ENCODE measurements around the gene MDM2. TPM values are rescaled to one million over a fixed set of nuclear protein-coding genes. Genes with fewer than 3 reads are reported as not detected.

Gene MDM2
- total and polyA plus RNA-seq, 9 of the 15 experiments (the other 6 are each of a cell fraction or from before 2014, with no cell fraction given): 13.6 to 100 (median 49.0) TPM

GRCh38 chr12:68812553-68813241 is 4.7 kb downstream of the MDM2 start:
- peak overlapping the region; percentile 53; the same call in 2 of the 3 replicates for H3K27ac ChIP-seq (ENCODE audit: extremely low read depth, low read depth, low read length)
- peaks cover 91% of the 10 kb centered on the region for H3K79me2 ChIP-seq (ENCODE audit: control insufficient read depth, insufficient read depth, low read length)
- H3K9me3 ChIP-seq (replicated peaks; ENCODE audit: control insufficient read depth, insufficient read depth, low read depth, low read length): no peaks in the 10 kb centered on the region
- FAIRE-seq (peak; percentile 65), DNase-seq (ENCODE audit: extremely low read depth in 1 of 4, low spot score in 3 of 4) (peak in 2 of 4 experiments; percentile 29 to 35), ATAC-seq (no peak)
- H4K20me1 ChIP-seq (replicated peaks; ENCODE audit: control insufficient read depth, insufficient read depth, low read length): peaks cover 5% of the 10 kb centered on the region; the same call in 1 of the 2 replicates
- intact Hi-C loops (cut with micrococcal nuclease): no loop called here
- no peaks in the 10 kb centered on the region for H3K27me3 ChIP-seq (ENCODE audit: control insufficient read depth in 2 of 2, insufficient read depth in 2 of 2, low read length in 2 of 2)
- ChIA-PET CTCF (ENCODE audit: low intra/inter-chr PET ratio) (no interaction called here), POLR2A (interaction anchor here (0.6 to 1.5 kb wide), 6 partner anchors 9 to 453 kb away, joined by 3 to 9 read pairs (median 4); no protein-coding TSS in a partner anchor)
- peak overlapping the region in 1 of 2 experiments; percentile 22; a peak in 2 of 4 replicates for H3K9ac ChIP-seq (ENCODE audit: insufficient read depth in 1 of 2, low read depth in 2 of 2, low read length in 2 of 2)
- no peaks in the 10 kb centered on the region for H3K9me1 ChIP-seq (ENCODE audit: control insufficient read depth, insufficient read depth, low read length)
- peaks cover 4 to 13% of the 10 kb centered on the region in 2 experiments for H3K4me1 ChIP-seq (replicated peaks in 1 of 2; ENCODE audit: control insufficient read depth in 2 of 2, insufficient read depth in 2 of 2, low read length in 2 of 2)
- no peak overlapping the region; the same call in 1 of the 2 replicates for H3K4me2 ChIP-seq (ENCODE audit: insufficient read depth, low read length)
- WGBS (ENCODE audit: insufficient coverage, low coverage, missing lambda C conversion rate): 15% methylated on average over 1 of the region's 1 CpG
- H3K4me3 ChIP-seq: no peak overlapping the region
- H3K36me3 ChIP-seq (ENCODE audit: control insufficient read depth, insufficient read depth, low read length): peaks cover 76% of the 10 kb centered on the region
- no TSS peak for BruUV-seq (replicated peaks)
- no peak overlapping the region for H2AFZ ChIP-seq (ENCODE audit: low read depth, low read length)
- in situ Hi-C loops (cut with MboI): no loop called here
- no peak for TF ChIP-seq NUFIP1 (IDR thresholded peaks at IDR 0.05; ENCODE audit: partially characterized antibody)
- no peak for TF ChIP-seq ATF6 (CRISPR knock-in tag; IDR thresholded peaks at IDR 0.05)
- no peak for TF ChIP-seq ZNF395 (CRISPR knock-in tag; IDR thresholded peaks at IDR 0.05)
- no peak for TF ChIP-seq CREB3 (tag; conservative IDR thresholded peaks at IDR 0.05; ENCODE audit: low read depth)
- TF ChIP-seq MAFG (tag; conservative IDR thresholded peaks at IDR 0.05): peak; percentile 80
- no peak for TF ChIP-seq ZNF347 (CRISPR knock-in tag; IDR thresholded peaks at IDR 0.05; ENCODE audit: low read depth)
- no peak for TF ChIP-seq KDM4B (IDR thresholded peaks at IDR 0.05; ENCODE audit: borderline replicate concordance in 2 of 2, low read depth in 1 of 2)
- no peak for TF ChIP-seq NFRKB (IDR thresholded peaks at IDR 0.05; ENCODE audit: low read depth)
- no peak for TF ChIP-seq HMG20B (CRISPR knock-in tag; IDR thresholded peaks at IDR 0.05)
- no peak for TF ChIP-seq ESRRB (CRISPR knock-in tag; IDR thresholded peaks at IDR 0.05; ENCODE audit: borderline replicate concordance)
- peak; percentile 79 for TF ChIP-seq C11orf30 (IDR thresholded peaks at IDR 0.05; ENCODE audit: low read depth)
- TF ChIP-seq RBM14 (IDR thresholded peaks at IDR 0.05; ENCODE audit: borderline replicate concordance, insufficient read depth, low read depth, low read length): no peak
- TF ChIP-seq KDM1A (IDR thresholded peaks at IDR 0.05): 0 out of 4 replicates have a peak, but pooled peaks of 1 of the 2 experiments have one; percentile 16
- TF ChIP-seq ZNF551 (CRISPR knock-in tag; IDR thresholded peaks at IDR 0.05): no peak
- TF ChIP-seq PATZ1 (CRISPR knock-in tag; IDR thresholded peaks at IDR 0.05; ENCODE audit: borderline replicate concordance): no peak

Data from K562 (cell line).